ENCODE data around the gene GPR75.
"Not testable (repeated sequence)": the region's sequence is repeated elsewhere in the genome, so short reads cannot be mapped to it uniquely, and the experiment has no call there.

The GPR75 gene

GRCh38 chr2:53851052-53851757 lies 8.6 kb downstream of the GPR75 start:
- not testable (repeated sequence) for DNase-seq

GRCh38 chr2:53848062-53848461 lies 11.7 kb downstream of the GPR75 start:
- DNase-seq: no peak

- no peak for DNase-seq
Measured at GRCh38 chr2:53843595-53843994, 16.2 kb downstream of the GPR75 start.

GRCh38 chr2:53842891-53843290 lies 16.9 kb downstream of the GPR75 start:
- DNase-seq: no peak

GRCh38 chr2:53841651-53842050 lies 18.1 kb downstream of the GPR75 start:
- not testable (repeated sequence) for DNase-seq

GRCh38 chr2:53840580-53840979 lies 19.2 kb downstream of the GPR75 start:
- DNase-seq: no peak

GRCh38 chr2:53829980-53830290 lies 29.8 kb downstream of the GPR75 start:
- not testable (repeated sequence) for DNase-seq

GRCh38 chr2:53829273-53829979 lies 30.3 kb downstream of the GPR75 start:
- DNase-seq: peak; percentile 81

- DNase-seq: no peak
Measured at GRCh38 chr2:53828331-53828730, 31.4 kb downstream of the GPR75 start.

GRCh38 chr2:53827398-53828175 lies 32.2 kb downstream of the GPR75 start:
- DNase-seq: no peak

GRCh38 chr2:53826587-53827397 lies 33.0 kb downstream of the GPR75 start:
- no peak for DNase-seq

GRCh38 chr2:53826030-53826410 lies 33.7 kb downstream of the GPR75 start:
- no peak for DNase-seq

- not testable (repeated sequence) for DNase-seq
Measured at GRCh38 chr2:53823639-53824038, 36.1 kb downstream of the GPR75 start.

- no peak for DNase-seq
Measured at GRCh38 chr2:53821810-53822209, 38.0 kb downstream of the GPR75 start.

- no peak for DNase-seq
Measured at GRCh38 chr2:53820711-53821110, 39.1 kb downstream of the GPR75 start.

- no peak for DNase-seq
Measured at GRCh38 chr2:53820048-53820447, 39.7 kb downstream of the GPR75 start.

- DNase-seq: no peak
Measured at GRCh38 chr2:53819634-53820033, 40.1 kb downstream of the GPR75 start.

GRCh38 chr2:53818854-53819435 lies 40.8 kb downstream of the GPR75 start:
- DNase-seq: no peak

GRCh38 chr2:53813151-53813550 lies 46.6 kb downstream of the GPR75 start:
- no peak for DNase-seq

- DNase-seq: no peak
Measured at GRCh38 chr2:53811601-53812000, 48.2 kb downstream of the GPR75 start.
